HG02623 (cell line): ENCODE data around the gene EPB41L4B.
A peak's percentile ranks its signal among the peaks of the same experiment; 100 is the strongest.
"Not testable (repeated sequence)": the region's sequence is repeated elsewhere in the genome, so short reads cannot be mapped to it uniquely, and the experiment has no call there.

Source experiments
- ATAC-seq: cut with Tn5 transposase; IDR thresholded peaks from one replicate; pipeline ENCODE4 v1.9.1; 2021; ENCODE audit warnings: moderate library complexity; ENCODE audit not compliant: unreplicated experiment

The EPB41L4B gene

DNA sequence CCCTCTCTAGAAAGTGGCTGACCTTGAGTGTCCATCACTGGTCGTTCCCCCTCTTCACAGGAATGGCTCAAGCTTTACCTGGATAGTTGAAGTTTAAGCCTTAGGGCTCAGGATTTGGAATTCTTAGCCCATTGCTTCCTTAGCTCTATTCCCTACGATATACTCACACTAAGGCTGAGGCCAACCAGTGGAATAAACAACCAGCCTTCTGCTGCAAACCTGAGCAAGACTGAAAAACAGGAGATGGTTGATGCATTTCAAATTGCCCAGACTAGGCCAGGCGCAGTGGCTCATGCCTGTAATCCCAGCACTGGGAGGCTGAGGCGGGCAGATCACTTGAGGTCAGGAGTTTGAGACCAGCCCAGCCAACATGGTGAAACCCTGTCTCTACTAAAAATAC is 194.2 kb downstream of the EPB41L4B start:
- not testable (repeated sequence) for ATAC-seq

DNA sequence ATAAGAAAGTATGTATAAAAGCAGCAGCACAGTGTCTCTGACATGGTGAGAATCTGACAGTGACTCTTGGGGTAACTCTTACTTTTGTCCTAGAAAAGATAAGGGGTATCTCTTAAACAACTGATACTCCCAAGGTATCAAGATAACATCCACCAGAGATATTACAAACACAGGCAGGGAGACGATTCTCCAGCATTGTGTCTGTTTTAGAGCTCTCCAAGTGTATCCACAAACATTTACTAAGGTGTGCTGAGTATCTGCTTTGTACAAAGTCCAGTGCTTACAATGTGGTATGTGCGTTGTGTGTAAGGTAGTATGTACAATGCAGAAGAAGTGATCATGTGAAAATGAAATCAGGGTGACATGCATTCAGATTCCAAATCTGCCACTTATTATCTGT is 196.7 kb downstream of the EPB41L4B start:
- no peak for ATAC-seq

GRCh38 chr9:109122726-109123621 is 197.9 kb downstream of the EPB41L4B start:
- ATAC-seq: peak; percentile 20
